NK-92 (cell line): ENCODE results near the gene GOLGA6C.
"Not testable (repeated sequence)": the region's sequence is repeated elsewhere in the genome, so short reads cannot be mapped to it uniquely, and the experiment has no call there.

ENCODE experiments used
- DNase-seq: peaks from one replicate; lab custom pipeline; 2025; ENCODE audit not compliant: unreplicated experiment; lab: John Stamatoyannopoulos, UW

The GOLGA6C gene

GRCh38 chr15:75227112-75227511, 31.0 kb upstream of the GOLGA6C start:
- DNase-seq = not testable (repeated sequence)

- DNase-seq = no peak
Measured at GRCh38 chr15:75227663-75228280, 30.4 kb upstream of the GOLGA6C start.

- no peak for DNase-seq
Measured at GRCh38 chr15:75228787-75229186, 29.3 kb upstream of the GOLGA6C start.

GRCh38 chr15:75229191-75230015, 28.7 kb upstream of the GOLGA6C start:
- no peak for DNase-seq

- no peak for DNase-seq
Measured at GRCh38 chr15:75230016-75230343, 28.2 kb upstream of the GOLGA6C start.

GRCh38 chr15:75230551-75231371, 27.4 kb upstream of the GOLGA6C start:
- DNase-seq = no peak

- DNase-seq = no peak
Measured at GRCh38 chr15:75231836-75232235, 26.3 kb upstream of the GOLGA6C start.

- DNase-seq = no peak
Measured at GRCh38 chr15:75232252-75232813, 25.8 kb upstream of the GOLGA6C start.

- no peak for DNase-seq
Measured at GRCh38 chr15:75232826-75233503, 25.2 kb upstream of the GOLGA6C start.

GRCh38 chr15:75233504-75234190, 24.5 kb upstream of the GOLGA6C start:
- DNase-seq = no peak

GRCh38 chr15:75234191-75234810, 23.8 kb upstream of the GOLGA6C start:
- DNase-seq = no peak

GRCh38 chr15:75235051-75235673, 23.0 kb upstream of the GOLGA6C start:
- no peak for DNase-seq

- DNase-seq = no peak
Measured at GRCh38 chr15:75235760-75236729, 22.1 kb upstream of the GOLGA6C start.

GRCh38 chr15:75237316-75237982, 20.7 kb upstream of the GOLGA6C start:
- DNase-seq = no peak

- no peak for DNase-seq
Measured at GRCh38 chr15:75238150-75238549, 20.0 kb upstream of the GOLGA6C start.

GRCh38 chr15:75245741-75246140, 12.4 kb upstream of the GOLGA6C start:
- DNase-seq = not testable (repeated sequence)

GRCh38 chr15:75248991-75249390, 9.1 kb upstream of the GOLGA6C start:
- DNase-seq = not testable (repeated sequence)

- no peak for DNase-seq
Measured at GRCh38 chr15:75249726-75250125, 8.4 kb upstream of the GOLGA6C start.
